Stomach (tissue), 4 donors: ENCODE measurements around the gene LDB3.

ENCODE experiments used
- EP300 ChIP-seq: sonication (generic); formaldehyde crosslinking; IDR thresholded peaks from one replicate; pipeline ENCODE4 v1.6.1; 2017; ENCODE audit warnings: antibody characterized with exemption
- POLR2A ChIP-seq, 4 donors: fragments of 450-650 bp; IDR thresholded peaks; one replicate each; pipeline ENCODE4 v1.6.1; 2016; ENCODE audit warnings: antibody characterized with exemption in 4 of 4, control low read depth in 2 of 4, mild to moderate bottlenecking in 1 of 4, moderate library complexity in 1 of 4
- POLR2AphosphoS5 ChIP-seq, 3 donors: sonication (generic); formaldehyde crosslinking; IDR thresholded peaks; one replicate each; pipeline ENCODE4 v1.6.1; 2016; ENCODE audit warnings: antibody characterized with exemption in 3 of 3
- TF ChIP-seq, protein P1 (sequence below), 7 experiments: fragments of 450-650 bp in 4 of 7; fragments of 200-600 bp in 3 of 7; sonication (generic) in 3 of 7; IDR thresholded peaks; one replicate each; pipeline ENCODE4 v1.5.1; 2016 to 2019; ENCODE audit warnings: antibody characterized with exemption in 7 of 7, control low read depth in 2 of 7, mild to moderate bottlenecking in 1 of 7

DNA sequence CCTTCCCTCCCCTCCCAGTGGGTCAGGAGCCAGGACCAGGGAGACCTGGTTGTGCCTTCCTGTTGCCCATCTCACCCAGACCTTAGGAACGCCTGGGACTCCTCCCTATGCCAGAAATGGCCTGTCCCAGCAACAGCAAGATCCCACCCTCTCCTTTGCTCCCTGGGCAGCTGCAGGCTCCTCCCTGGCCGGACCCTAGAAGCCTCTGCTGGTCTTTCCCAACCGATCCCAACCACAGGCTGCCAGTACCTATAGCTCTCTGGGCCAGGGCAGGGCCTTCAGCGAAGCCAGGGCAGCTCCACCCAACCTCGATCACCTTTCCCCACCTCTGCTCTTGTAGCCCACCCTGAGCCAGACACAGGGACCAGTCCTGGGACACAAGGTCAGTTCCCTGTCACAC is 21.9 kb downstream of the LDB3 start:
- TF ChIP-seq POLR2A (IDR thresholded peaks at IDR 0.05) (no peak), POLR2AphosphoS5 (IDR thresholded peaks at IDR 0.05) (no peak), EP300 (no peak)
- TF ChIP-seq, protein P1, sequence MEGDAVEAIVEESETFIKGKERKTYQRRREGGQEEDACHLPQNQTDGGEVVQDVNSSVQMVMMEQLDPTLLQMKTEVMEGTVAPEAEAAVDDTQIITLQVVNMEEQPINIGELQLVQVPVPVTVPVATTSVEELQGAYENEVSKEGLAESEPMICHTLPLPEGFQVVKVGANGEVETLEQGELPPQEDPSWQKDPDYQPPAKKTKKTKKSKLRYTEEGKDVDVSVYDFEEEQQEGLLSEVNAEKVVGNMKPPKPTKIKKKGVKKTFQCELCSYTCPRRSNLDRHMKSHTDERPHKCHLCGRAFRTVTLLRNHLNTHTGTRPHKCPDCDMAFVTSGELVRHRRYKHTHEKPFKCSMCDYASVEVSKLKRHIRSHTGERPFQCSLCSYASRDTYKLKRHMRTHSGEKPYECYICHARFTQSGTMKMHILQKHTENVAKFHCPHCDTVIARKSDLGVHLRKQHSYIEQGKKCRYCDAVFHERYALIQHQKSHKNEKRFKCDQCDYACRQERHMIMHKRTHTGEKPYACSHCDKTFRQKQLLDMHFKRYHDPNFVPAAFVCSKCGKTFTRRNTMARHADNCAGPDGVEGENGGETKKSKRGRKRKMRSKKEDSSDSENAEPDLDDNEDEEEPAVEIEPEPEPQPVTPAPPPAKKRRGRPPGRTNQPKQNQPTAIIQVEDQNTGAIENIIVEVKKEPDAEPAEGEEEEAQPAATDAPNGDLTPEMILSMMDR (IDR thresholded peaks at IDR 0.05): no peak
